Spleen (tissue), 11 donors: Measurements from ENCODE around the gene ANO2. TPM values are rescaled to one million over a fixed set of nuclear protein-coding genes. Genes with fewer than 3 reads are reported as not detected.

ENCODE experiments used
- DNase-seq: peaks from one replicate; pipeline ENCODE4 v3.0.0-alpha.2; 2020
- H3K27ac ChIP-seq, 8 donors: fragments of 200-600 bp; sonication (generic) in 7 of 8; 1 replicate in 4 of 8; 2 replicates in 4 of 8; pipeline versions ENCODE4 v1.5.0 to v1.8.0; 2016 to 2021; ENCODE audit warnings: inconsistent platforms in 4 of 8, mild to moderate bottlenecking in 4 of 8, moderate library complexity in 1 of 8
- H3K27me3 ChIP-seq, 7 donors: fragments of 200-600 bp; sonication (generic) in 6 of 7; replicated peaks in 1 of 7; 1 replicate in 4 of 7; 2 replicates in 3 of 7; pipeline versions ENCODE4 v1.5.0 to v1.8.0; 2016 to 2021; ENCODE audit warnings: inconsistent platforms in 3 of 7, mild to moderate bottlenecking in 1 of 7
- H3K36me3 ChIP-seq, 6 donors: fragments of 200-600 bp; sonication (generic) in 5 of 6; 1 replicate in 4 of 6; 2 replicates in 2 of 6; pipeline versions ENCODE4 v1.5.0 to v1.8.0; 2016 to 2021; ENCODE audit warnings: inconsistent platforms in 2 of 6
- H3K4me1 ChIP-seq, 6 donors: fragments of 200-600 bp; sonication (generic) in 5 of 6; 1 replicate in 3 of 6; 2 replicates in 3 of 6; pipeline versions ENCODE4 v1.5.0 to v1.8.0; 2016 to 2021; ENCODE audit warnings: inconsistent platforms in 3 of 6
- H3K4me3 ChIP-seq, 8 donors: fragments of 200-600 bp; sonication (generic) in 7 of 8; 1 replicate in 4 of 8; 2 replicates in 4 of 8; pipeline versions ENCODE4 v1.5.0 to v1.8.0; 2016 to 2021; ENCODE audit warnings: inconsistent platforms in 4 of 8, mild to moderate bottlenecking in 4 of 8, moderate library complexity in 2 of 8
- H3K9me3 ChIP-seq, 8 donors: fragments of 200-600 bp; sonication (generic) in 7 of 8; 1 replicate in 4 of 8; 2 replicates in 4 of 8; pipeline versions ENCODE4 v1.5.0 to v1.8.0; 2016 to 2021; ENCODE audit warnings: inconsistent platforms in 4 of 8
- CTCF ChIP-seq, 11 experiments: fragments of 200-600 bp in 7 of 11; fragments of 450-650 bp in 4 of 11; sonication (generic) in 4 of 11; IDR thresholded peaks in 8 of 11; conservative IDR thresholded peaks in 3 of 11; 1 replicate in 7 of 11; 2 replicates in 4 of 11; pipeline versions ENCODE4 v1.4.0 to v1.8.0; 2016 to 2021; ENCODE audit warnings: antibody characterized with exemption in 11 of 11, inconsistent platforms in 4 of 11, mild to moderate bottlenecking in 1 of 11
- POLR2A ChIP-seq, 3 donors: fragments of 450-650 bp; IDR thresholded peaks; one replicate each; pipeline ENCODE4 v1.5.1; 2017; ENCODE audit warnings: antibody characterized with exemption in 3 of 3, mild to moderate bottlenecking in 1 of 3
- POLR2AphosphoS5 ChIP-seq, 3 donors: sonication (generic); formaldehyde crosslinking; IDR thresholded peaks; one replicate each; pipeline ENCODE4 v1.5.1; 2017; ENCODE audit warnings: antibody characterized with exemption in 3 of 3
- WGBS, 5 donors: extraction: QIAGEN DNeasy Blood & Tissue Kit in 3 of 5; methylation state at CpG; one replicate each; pipeline versions ENCODE4 v1.1.5 to v1.1.7; 2013 to 2018; 5-methylcytosine and 5-hydroxymethylcytosine counted together
- intact Hi-C: fragments of 100-400 bp; cut with DNase I; formaldehyde crosslinking; loops from one replicate; pipeline ENCODE4 v1.15.0; 2023; ENCODE audit warnings: low total_unique reads
- polyA plus RNA-seq, 3 donors: library from polyadenylated mRNA; stranded (reverse); fragments of 200-250 nt; gene quantifications; one replicate each; pipeline ENCODE4 v1.2.1, GENCODE V29; 2013
- total RNA-seq, 7 donors: library from RNA; depleted of rRNA in 3 of 7; stranded (reverse); fragments of >200 nt in 3 of 7; fragmentation: NEBNext Ultra II Directional in 4 of 7; extraction: Animal tissue kit (Norgen Biotek cat#: 25700) in 4 of 7; gene quantifications; one replicate each; pipeline versions ENCODE4 v1.1.0 to v1.2.1, GENCODE V29; 2016 to 2021
- donor health status: healthy with polysubstance abuse.
- donor health status: DM: no; HTN: no; CAD: no; lungs with moderate emphysema.
- donor health status: DM: no; HTN: no; CAD: no.
- donor health status: Bipolar disorder and iron deficiency.
- donor health status: healthy.
- donor health status: DM: no; HTN: no; CAD: no.
- donor health status: DM: yes; HTN: yes; CAD: no.

Gene ANO2
- total and polyA plus RNA-seq, 10 donors = 1.1 to 35.1 (median 14.2) TPM

GRCh38 chr12:5915511-5915910 lies 29.5 kb downstream of the ANO2 start:
- TF ChIP-seq POLR2A (IDR thresholded peaks at IDR 0.05) (no peak), CTCF (IDR thresholded peaks at IDR 0.05 in 8 of 11, conservative IDR thresholded peaks at IDR 0.05 in 3 of 11) (no peak), POLR2AphosphoS5 (IDR thresholded peaks at IDR 0.05) (no peak)
- Histone ChIP-seq H3K27ac (no peak overlapping the region), H3K9me3 (no peaks in the 10 kb centered on the region), H3K4me1 (no peaks in the 10 kb centered on the region), H3K36me3 (peaks cover 0 to 4% (median 0%) of the 10 kb centered on the region in 6 donors), H3K4me3 (no peak overlapping the region), H3K27me3 (peaks cover 0 to 12% (median 0%) of the 10 kb centered on the region in 7 donors)
- WGBS, 5 donors = 84 to 97% (median 94%) methylated on average over 4 of the region's 4 CpGs
- intact Hi-C loops = no loop called here
- no peak for DNase-seq

GRCh38 chr12:5914387-5915149 lies 30.5 kb downstream of the ANO2 start:
- no peak for DNase-seq
- 68 to 86% (median 83%) methylated on average over 10 to 11 of the region's 11 CpGs for WGBS, 5 donors
- no peak for TF ChIP-seq POLR2AphosphoS5 (IDR thresholded peaks at IDR 0.05)
- no peak for TF ChIP-seq POLR2A (IDR thresholded peaks at IDR 0.05)
- TF ChIP-seq CTCF (IDR thresholded peaks at IDR 0.05 in 8 of 11, conservative IDR thresholded peaks at IDR 0.05 in 3 of 11) = no peak
- Histone ChIP-seq H3K4me1 (no peaks in the 10 kb centered on the region), H3K4me3 (no peak overlapping the region), H3K9me3 (no peaks in the 10 kb centered on the region), H3K27ac (no peak overlapping the region), H3K36me3 (no peaks in the 10 kb centered on the region), H3K27me3 (peaks cover 0 to 12% (median 0%) of the 10 kb centered on the region in 7 donors)
- intact Hi-C loops = no loop called here

- Histone ChIP-seq H3K4me1 (no peaks in the 10 kb centered on the region), H3K27ac (no peak overlapping the region), H3K36me3 (no peaks in the 10 kb centered on the region), H3K27me3 (peaks cover 0 to 13% (median 0%) of the 10 kb centered on the region in 7 donors), H3K4me3 (no peak overlapping the region), H3K9me3 (no peaks in the 10 kb centered on the region)
- intact Hi-C loops = no loop called here
- WGBS, 5 donors = 80 to 90% (median 84%) methylated on average over 9 of the region's 9 CpGs
- DNase-seq = no peak
- TF ChIP-seq CTCF (IDR thresholded peaks at IDR 0.05 in 8 of 11, conservative IDR thresholded peaks at IDR 0.05 in 3 of 11) = no peak
- no peak for TF ChIP-seq POLR2AphosphoS5 (IDR thresholded peaks at IDR 0.05)
- no peak for TF ChIP-seq POLR2A (IDR thresholded peaks at IDR 0.05)
Observed at GRCh38 chr12:5913387-5913786, 31.7 kb downstream of the ANO2 start.

GRCh38 chr12:5912437-5913334 lies 32.4 kb downstream of the ANO2 start:
- no peak overlapping the region for H3K27ac ChIP-seq
- no peaks in the 10 kb centered on the region for H3K36me3 ChIP-seq
- H3K9me3 ChIP-seq = no peaks in the 10 kb centered on the region
- no peak for DNase-seq
- 82 to 93% (median 88%) methylated on average over 19 of the region's 19 CpGs for WGBS, 5 donors
- no peak overlapping the region for H3K4me3 ChIP-seq
- intact Hi-C loops = no loop called here
- TF ChIP-seq POLR2A (IDR thresholded peaks at IDR 0.05) = no peak
- no peak for TF ChIP-seq POLR2AphosphoS5 (IDR thresholded peaks at IDR 0.05)
- TF ChIP-seq CTCF (IDR thresholded peaks at IDR 0.05 in 8 of 11, conservative IDR thresholded peaks at IDR 0.05 in 3 of 11) = no peak
- H3K27me3 ChIP-seq = peaks cover 0 to 19% (median 0%) of the 10 kb centered on the region in 7 donors
- H3K4me1 ChIP-seq = no peaks in the 10 kb centered on the region
